Neural progenitor cell (in vitro differentiated cells): Measurements from ENCODE around the gene EMC8.

Experiments
- EZH2 ChIP-seq: fragments of 200-600 bp; sonication (generic); IDR thresholded peaks from 2 replicates; pipeline ENCODE4 v1.6.1; 2017; ENCODE audit warnings: antibody characterized with exemption, mild to moderate bottlenecking, moderate library complexity
- EZH2phosphoT487 ChIP-seq: fragments of 200-600 bp; sonication (generic); IDR thresholded peaks from 2 replicates; pipeline ENCODE4 v1.6.1; 2017; ENCODE audit warnings: antibody characterized with exemption
- TF ChIP-seq, protein P1 (sequence below): fragments of 200-600 bp; sonication (generic); IDR thresholded peaks from 2 replicates; pipeline ENCODE4 v1.5.1; 2017; ENCODE audit warnings: antibody characterized with exemption, mild to moderate bottlenecking

DNA sequence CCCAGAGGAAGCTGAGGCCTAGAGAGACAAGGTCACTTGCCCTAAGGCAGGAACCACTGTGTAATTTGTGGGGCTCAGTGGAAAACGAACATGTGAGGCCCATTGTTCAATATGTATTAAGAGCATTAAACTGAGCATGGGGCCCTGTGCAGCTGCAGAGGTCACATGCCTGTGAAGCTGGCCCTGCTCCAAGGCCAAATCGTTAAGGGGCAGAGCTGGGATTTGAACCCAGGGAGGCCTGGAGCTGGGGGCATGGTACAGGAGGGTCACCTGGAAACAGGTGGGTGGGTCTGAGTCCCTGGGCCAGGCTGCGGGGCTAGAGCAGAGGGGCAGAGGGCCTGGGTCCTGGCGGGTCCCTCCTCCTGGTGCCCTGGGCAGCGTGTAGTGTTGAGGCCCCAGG lies 68.2 kb downstream of the EMC8 start:
- TF ChIP-seq EZH2phosphoT487 (no peak), EZH2 (no peak)
- TF ChIP-seq, protein P1, sequence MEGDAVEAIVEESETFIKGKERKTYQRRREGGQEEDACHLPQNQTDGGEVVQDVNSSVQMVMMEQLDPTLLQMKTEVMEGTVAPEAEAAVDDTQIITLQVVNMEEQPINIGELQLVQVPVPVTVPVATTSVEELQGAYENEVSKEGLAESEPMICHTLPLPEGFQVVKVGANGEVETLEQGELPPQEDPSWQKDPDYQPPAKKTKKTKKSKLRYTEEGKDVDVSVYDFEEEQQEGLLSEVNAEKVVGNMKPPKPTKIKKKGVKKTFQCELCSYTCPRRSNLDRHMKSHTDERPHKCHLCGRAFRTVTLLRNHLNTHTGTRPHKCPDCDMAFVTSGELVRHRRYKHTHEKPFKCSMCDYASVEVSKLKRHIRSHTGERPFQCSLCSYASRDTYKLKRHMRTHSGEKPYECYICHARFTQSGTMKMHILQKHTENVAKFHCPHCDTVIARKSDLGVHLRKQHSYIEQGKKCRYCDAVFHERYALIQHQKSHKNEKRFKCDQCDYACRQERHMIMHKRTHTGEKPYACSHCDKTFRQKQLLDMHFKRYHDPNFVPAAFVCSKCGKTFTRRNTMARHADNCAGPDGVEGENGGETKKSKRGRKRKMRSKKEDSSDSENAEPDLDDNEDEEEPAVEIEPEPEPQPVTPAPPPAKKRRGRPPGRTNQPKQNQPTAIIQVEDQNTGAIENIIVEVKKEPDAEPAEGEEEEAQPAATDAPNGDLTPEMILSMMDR: no peak
